NCI-H1694 treated with DMSO at 0.1 percent for 48 hours (cell line): ENCODE measurements around the gene ERH.

Experiments
- DNase-seq: peaks from one replicate; lab custom pipeline; 2025; lab: John Stamatoyannopoulos, UW

ERH gene

GRCh38 chr14:69355607-69356281 lies 42.4 kb downstream of the ERH start:
- no peak for DNase-seq

GRCh38 chr14:69355154-69355597 lies 42.9 kb downstream of the ERH start:
- DNase-seq, result no peak

DNA sequence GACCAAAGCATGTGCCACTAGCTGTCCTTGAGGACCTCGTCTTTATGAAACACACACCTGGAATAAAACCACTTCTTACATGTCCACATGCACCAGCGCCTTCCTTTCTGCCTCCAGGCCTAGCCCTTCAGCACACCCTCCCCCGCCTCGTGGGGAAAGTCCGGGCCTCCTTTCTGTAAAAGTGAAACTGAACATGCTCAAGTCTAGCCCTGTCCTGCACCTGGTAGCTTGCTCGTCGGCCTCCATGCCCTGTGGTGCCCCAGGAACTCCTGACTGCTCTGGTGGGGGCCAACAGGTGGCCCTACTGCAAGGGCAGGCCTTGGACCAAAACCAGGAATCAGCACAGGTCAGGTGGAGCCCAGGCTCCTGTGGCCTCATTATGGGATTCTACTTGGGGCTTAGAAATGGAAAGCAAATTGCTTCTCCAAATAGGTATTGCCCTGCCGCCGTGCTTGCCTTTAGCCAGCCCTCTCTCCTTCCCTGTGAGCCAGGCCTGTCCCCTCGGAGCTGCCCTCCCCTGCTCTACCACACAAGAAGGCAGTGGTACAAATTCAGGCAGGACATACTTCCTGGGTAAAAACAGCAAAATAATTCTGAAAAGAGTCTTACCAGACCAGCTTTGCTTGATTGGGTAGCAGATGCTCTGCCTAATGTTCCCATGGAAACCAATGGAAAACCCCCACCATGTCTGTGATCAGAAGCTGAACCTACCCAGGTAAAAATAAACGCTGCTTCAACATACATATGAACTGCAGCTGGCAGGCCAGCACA lies 43.5 kb downstream of the ERH start:
- no peak for DNase-seq

GRCh38 chr14:69353168-69353567 lies 44.9 kb downstream of the ERH start:
- no peak for DNase-seq

DNA sequence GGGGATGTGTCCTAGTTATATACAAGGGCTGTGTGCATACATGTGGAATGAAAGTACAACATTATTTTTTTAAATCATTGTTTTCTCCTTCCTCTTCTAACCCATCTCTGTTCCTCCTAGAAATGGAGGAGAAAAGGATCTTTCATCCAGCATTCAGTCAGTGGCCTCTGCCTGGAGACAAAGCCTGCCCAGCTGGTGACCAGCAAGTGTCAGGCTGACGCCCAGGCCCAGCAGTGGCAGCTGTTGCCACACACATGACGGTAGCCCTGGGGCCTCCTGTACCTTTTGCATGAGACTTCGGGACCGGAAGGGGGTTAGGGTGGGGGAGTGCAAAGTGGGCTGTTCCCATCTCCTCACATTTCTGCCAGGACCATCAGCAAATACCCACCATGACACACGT lies 46.2 kb downstream of the ERH start:
- no peak for DNase-seq

- no peak for DNase-seq
These were observed 46.7 kb downstream of the ERH start for GRCh38 chr14:69351385-69351784.

DNA sequence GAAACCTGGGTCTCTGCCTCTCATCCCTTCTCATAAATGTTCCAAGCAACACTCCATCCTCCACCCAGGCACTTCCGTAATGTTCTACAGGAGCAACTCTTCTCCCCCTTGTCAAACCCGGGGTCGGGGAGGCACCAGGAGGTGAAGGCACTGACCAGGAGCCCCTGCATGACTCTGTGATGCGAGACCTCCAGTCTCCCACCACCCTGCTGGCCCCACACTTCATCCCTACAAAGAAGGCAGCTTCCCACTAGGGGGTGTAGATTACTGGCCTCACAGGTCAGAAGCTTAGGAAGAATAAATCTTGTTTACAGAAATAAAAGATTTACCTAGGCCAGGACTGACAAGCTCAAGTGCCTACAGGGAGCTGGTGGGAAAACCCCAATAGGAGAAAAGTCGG lies 47.2 kb downstream of the ERH start:
- no peak for DNase-seq

DNA sequence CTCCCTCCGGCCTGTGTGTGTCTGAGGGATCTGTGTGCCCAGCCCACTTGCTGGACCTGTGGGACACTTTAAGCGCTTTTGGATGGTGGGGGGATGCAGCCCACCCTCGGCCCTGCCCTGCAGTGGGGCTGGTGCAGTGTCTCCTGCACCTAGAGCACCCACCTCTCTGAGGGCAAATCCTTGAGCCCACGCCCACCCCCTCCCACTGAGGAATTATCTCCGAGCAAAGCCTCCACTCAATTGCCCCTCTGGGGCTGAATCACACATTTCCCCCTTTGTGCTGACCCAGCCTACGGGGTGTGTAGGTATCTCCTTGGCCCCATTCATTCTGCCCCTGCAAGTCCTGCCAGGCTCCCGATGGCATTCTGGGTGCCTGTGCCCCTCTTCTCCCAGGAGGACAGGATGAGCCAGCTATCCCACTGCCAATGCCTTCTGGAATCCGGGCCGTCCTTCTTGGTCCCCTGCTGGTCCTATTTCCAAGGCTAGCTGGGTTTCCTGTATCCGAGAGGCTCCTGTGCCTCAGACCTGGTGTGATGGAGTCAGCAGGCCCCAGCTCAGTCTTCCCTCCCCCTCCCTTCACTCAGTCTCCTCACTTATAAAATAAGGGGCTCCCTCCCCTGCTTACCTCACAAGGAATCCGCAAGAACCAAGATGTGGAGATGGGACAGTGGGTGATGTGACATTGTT lies 48.9 kb downstream of the ERH start:
- DNase-seq, result no peak

DNA sequence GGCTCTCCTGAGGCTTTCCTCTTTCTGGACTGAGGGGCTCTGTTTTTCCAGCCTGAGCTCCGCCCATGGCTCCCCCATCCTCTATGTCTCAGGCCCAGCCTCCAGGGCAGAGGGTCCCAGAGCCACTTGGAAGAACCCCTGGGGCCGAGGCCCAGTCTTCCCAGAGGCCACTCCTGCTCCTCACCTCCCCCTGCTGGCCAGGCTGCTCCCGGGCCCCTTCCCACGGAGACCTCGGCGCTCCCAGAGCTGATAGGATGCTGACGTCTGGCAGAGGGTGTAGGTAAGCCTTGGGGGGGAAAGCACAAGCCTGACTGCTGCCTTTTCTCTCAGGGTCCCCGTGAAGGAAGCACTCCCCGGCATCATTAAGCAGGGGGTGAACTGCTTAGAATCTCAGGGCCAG lies 51.4 kb downstream of the ERH start:
- no peak for DNase-seq

- DNase-seq, result no peak
These were observed 52.7 kb downstream of the ERH start for GRCh38 chr14:69345402-69345801.

DNA sequence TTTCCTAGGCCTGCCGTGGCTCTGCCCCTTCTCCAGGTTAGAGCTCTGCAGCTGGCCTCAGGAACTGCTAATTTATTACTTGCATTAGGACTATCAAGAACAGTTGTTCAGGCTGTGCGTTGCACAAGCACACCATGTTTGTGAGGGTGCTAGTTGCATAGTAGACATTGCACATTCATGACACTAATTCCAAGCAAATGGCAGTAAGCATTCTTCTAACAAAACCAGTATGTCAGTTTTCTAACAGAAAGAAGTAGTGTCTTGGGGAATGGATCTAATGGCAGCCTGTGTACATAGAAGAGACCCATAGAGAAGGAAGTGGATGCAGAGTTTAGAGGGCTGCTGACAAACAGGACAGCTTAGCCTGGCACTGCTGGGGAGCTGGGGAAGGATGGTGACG lies 53.9 kb downstream of the ERH start:
- DNase-seq, result no peak

GRCh38 chr14:69342928-69343525 lies 55.1 kb downstream of the ERH start:
- no peak for DNase-seq

GRCh38 chr14:69339426-69339825 lies 58.7 kb downstream of the ERH start:
- no peak for DNase-seq

DNA sequence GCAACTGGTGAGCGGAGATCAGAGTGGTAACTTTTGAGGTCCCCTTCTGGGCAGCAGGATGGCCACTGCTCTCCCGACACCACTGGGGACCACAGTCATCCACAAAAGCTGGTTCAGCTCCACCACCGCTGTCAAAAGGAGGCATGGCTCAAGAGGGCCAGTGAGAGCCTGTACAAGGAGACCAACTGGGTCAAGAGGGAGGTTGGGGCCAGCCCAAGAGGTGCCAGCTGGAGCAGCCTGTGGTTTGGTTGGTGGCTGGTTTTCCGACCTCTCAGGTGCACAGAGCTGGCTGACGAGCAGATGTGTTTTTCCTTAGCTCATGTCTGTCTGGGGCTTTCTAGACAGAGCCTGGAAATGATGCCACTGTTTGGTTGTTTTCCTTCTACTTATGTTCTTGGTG lies 60.1 kb downstream of the ERH start:
- DNase-seq, result no peak

DNA sequence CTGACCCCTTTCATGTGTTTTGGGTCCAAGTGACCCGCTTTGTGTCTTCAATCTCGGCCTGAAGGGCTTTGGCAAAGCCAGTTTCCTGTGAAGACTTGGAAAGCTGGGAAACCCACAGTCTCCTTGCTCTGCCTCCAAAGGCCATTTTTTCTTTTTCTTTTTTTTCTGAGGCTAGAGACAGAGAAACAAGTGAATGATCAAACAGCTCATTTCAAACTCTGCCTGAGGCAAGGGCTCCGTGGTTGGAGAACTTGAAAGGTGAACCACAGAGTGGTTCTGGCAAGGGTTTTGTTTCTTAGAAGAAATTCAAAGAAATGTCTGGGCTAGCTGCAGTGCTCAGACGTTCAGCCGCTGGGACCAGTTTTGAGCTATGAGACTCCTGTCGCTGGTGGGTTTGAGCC lies 62.7 kb downstream of the ERH start:
- no peak for DNase-seq

- DNase-seq, result no peak
These were observed 63.5 kb downstream of the ERH start for GRCh38 chr14:69334576-69334975.

DNA sequence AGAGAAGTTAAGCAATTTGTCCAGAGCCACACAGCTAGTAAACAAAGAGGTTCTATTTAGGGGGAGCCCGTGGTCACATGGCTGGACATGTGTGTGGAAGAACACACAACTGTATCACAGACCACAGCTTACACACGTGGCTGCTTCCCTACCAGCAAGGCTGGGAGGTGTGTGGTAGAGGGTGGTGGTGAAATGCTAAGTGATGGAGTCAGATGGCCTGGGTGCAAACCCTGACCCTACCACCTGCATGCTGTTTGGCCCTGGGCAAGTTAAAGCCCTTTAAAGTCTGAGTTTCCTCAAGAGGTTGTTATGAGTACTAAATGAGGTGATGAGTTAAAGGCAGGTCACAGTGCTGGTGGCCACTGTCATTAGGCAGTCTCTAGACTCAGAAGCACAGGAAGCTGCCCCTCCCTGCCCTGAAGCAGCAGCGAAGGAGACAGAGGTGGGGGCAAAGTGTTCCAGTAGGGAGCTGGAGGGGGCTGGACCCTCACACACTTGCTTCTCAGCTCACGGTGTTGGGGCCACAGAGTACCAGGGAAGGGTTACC lies 64.2 kb downstream of the ERH start:
- no peak for DNase-seq

DNA sequence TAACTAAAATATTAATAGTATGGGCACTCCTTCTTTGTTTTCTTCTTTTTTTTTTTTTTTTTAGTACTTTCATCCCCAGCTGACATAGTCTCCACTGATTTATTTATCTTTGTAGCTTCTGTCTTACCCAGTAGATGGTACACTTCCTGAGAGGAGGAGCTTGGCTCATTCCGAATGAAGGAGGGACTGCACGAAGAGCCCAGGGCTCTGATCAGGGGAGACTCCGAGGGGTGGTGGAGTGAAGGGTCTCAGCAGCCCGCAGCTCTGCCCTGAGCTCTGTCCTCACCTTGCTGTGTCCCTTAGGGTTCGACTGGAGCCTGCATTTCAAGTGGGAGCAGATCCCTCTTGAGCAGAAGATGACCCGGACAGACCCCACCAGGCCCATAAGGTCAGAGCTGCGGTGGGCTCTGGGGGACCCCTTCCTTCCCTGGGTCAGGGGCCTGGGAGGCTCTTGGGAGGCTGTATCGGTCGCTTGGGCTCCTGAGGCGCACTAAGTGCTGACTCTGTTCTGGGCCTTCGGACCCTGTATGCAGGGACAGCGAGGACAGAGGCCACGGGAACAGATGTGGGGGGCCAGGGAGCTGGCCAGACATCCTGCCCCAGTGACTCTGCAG lies 65.2 kb downstream of the ERH start:
- no peak for DNase-seq

- no peak for DNase-seq
These were observed 66.9 kb downstream of the ERH start for GRCh38 chr14:69331206-69331605.
